CD4-positive, alpha-beta T cell treated with Interleukin-4 for 4 hours (primary cell): ENCODE measurements around the gene GPATCH1.

ENCODE experiments used
- DNase-seq: peaks from one replicate; pipeline ENCODE4 v3.0.0-alpha.2; 2020

Gene GPATCH1

DNA sequence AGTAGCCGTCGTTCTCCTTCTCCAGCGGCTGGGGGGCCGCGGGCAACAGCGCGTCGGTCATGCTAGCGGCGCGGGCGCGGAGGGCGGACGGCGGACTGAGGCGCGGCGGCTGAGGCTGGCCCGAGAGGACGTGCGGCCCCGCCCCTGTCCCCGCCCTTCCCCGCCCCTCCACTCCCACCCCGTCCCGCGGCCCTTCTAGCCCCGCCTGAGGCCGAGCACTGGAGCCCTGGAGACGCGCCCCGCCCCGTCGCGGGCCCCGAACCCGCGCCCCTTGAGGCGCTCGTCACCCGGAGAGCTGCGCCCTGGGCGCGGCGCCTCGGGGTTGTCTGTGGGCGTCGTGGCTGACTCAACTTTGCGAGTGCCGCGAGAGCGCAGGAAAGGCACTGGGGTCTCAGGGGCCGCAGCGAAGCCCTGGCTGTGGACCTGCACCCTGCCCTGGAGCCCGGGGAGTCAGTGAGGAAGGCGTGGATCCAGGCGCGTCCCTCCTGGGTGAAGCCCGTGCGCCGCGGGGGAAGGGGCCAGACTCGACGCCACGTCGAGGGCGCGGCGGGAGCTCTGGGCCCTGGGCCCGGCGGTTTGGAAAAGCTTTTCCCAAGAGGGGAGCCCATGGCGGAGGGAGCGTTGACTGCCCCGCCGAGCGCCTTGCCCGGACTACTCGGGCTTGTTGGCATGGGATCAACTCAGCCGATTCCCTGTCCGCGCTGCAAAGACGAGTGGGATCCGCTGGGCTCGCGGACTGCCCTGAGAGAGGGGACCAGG, 16.0 kb upstream of the GPATCH1 start, which contains the start of gene RHPN2:
TSS of gene RHPN2 (minus strand) at position 97 of the 759 bp plus-strand sequence. CDS start at position 61, 36 bp downstream.
- peak; percentile 35 for DNase-seq

DNA sequence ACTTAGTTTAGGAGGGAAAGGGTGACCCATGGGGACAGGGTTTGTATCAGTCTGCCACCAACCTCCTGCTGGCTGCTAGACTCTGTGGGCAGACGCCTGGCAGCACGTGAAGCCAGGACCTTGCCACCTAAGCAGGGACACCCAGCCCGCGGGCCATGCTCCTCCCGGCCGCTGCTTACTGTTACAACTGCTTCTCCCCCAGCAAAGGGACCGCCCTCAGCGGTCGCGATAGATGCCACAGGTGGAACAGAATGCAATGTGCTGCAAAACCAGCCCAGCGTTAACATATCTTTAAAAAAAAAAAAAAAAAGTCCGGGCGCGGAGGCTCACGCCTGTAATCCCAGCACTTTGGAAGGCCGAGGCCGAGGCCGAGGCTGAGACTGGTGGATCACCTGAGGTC, 14.4 kb upstream of the GPATCH1 start:
- no peak for DNase-seq

DNA sequence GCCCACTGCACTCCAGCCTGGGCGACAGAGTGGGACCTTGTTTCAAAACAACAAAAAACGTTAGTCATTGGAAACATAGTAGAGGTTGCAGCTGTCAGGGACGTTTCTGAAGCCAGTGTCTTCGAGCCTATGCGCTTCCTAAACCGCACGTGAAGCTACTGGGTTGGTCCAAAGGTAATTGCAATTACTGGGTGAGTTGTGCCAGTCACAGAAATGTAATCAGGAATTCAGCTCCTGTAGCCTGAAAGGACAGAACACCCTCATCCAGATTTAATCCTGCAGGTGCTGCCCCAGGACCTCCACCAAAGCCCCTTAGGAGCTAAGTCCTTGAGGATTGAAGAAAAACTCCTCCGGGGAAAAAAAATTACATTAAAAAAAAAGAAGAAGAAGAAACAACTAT, 13.9 kb upstream of the GPATCH1 start:
- DNase-seq = no peak

DNA sequence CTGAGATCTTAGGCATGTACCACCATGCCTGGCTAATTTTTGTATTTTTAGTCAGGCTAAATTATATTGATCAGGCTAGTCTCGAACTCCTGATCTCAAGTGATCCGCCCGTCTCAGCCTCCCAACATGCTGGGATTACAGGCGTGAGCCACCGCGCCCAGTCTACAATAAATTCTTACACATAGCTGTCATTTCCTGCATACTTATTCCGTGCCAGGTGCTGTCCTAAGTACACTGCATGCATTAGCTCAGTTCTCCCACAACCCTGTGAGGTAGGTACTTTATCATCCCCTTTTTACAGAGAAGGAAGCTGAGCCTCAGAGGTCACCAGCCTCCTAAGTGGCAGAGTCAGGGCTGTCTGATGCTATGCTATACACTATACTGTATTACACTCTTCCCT, 9.1 kb upstream of the GPATCH1 start:
- no peak for DNase-seq

DNA sequence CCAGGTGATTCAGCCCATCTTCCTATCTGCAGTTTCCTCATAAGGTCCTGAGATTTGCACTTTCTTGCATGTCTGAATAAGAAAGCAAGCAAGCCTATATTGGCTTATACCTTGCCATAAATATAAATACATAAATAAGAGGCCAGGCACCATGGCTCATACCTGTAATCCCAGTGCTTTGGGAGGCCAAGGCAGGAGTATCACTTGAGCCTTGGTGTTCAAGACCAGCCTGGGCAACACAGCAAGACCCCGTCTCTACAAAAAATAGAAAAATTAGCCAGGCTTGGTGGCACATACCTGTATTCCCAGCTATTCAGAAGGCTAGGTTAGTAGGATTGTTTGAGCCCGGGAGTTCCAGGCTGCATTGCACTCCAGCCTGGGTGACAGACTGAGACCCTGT, 5.5 kb upstream of the GPATCH1 start:
- DNase-seq = no peak

DNA sequence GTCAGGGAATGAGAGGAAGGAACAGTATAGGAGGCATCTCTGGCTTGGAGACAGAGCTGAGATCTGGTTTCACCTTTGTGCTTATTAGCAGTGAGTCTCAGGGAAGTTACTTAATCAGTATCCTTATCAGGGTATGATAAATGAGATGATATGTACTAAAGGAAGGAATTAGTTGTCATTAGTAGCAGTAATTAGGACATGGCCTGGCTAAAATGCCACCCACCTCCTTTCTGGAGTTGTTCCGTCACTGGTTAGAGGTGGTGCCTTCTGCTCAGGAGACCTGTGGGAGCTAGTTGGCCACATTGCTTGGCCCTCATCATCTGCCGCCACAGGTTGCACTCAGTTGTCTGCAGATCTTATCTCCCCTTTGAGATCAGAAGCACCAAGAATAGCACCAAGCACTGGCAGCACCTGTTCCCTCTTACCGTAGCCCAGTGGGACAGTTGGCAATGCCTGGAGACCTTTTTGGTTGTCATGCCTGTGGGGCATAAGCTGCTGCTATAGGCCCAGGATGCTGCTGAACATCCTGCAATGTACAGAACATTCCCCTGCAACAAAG, 4.7 kb downstream of the GPATCH1 start:
- DNase-seq = no peak

DNA sequence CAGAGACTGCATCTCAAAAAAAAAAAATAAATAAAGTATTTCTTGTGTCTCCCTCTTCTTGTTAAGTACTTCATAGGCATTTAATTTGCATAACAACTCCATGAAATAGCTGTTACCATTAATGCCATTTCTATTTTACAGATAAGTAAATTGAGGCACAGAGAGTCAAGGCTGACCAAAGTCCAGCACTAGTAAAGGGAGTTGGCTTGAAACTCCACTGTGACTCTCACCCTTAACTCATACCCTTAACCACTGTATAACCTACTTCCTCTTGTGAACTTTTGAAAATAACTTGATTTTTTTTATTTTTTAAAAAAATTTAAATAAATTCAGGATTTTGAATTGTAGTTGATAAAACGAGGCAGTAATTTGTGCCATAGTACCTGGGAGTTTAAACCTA, 6.0 kb downstream of the GPATCH1 start:
- DNase-seq = no peak

DNA sequence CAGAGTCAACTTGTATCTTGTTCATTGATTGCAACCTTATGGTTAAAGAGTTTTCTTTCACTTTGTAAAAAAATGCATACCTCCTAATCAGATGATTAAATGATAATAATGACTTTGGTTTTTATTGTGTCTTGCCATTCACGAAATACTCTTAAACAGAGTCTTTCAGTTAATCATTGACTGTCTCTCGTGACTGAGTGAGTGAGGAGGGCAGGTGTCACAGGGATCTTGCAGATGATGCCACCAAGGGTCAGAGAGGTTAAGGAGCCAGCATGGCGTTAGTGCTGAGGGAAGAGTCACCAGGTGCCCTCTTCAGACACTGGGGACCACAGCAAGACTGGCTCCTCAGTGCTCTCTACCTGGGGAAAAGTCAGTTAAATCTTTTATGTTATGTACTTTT, 8.0 kb downstream of the GPATCH1 start:
- no peak for DNase-seq

DNA sequence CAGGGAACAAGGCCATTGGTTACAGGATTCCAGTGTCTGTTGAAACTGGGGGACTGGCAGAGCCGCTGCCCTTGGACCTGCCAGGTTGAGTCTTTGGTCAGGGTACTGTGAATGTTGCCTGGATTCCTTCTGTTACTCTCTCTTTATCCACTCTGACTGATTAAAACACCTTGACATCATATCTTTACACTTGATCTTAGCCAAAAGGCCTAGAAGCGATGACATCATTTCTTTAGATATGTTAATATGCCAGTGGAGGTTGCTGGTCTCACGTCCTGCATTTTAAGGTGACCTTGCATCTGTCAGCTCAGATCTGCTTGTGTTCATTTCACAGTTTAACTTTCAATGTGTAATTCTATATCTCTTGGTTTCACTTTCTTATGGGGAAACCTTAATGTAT, 9.2 kb downstream of the GPATCH1 start:
- DNase-seq = no peak

DNA sequence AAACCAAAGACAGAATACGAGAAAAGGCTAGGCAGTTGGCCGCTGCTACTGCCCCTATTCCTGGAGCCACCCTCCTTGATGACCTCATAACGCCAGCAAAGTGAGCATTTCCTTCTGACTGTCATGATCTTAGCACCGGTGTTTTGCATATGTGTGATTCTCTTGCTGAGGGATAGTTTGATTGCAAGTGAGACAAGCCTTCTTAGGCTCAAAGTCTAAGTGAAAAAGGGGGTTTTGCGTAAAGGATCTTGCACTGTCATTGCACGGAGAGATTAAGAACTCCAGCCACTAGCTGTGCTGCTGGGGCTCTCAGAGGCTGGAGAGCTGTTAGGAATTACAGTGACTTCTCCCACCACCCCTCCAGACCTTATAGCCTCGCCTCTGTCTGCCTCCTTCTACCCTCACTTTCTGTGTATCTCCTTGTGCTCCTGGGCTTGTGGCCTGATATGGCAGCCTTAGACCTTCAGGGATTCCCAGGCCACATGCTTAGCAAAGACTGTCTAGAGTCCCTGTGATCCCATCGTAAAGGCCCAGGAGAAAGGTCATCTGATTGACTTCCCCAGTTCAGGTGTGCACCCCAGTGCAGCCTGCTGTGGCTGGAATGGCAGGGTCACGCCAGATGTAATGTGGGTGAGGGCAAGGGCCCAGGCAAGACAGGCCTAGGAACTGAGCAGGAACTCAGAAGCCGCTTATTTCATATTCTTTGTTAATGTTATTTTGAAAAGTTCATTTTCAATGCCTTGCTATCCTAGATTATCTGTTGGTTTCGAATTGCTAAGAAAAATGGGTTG, 12.6 kb downstream of the GPATCH1 start:
- no peak for DNase-seq

DNA sequence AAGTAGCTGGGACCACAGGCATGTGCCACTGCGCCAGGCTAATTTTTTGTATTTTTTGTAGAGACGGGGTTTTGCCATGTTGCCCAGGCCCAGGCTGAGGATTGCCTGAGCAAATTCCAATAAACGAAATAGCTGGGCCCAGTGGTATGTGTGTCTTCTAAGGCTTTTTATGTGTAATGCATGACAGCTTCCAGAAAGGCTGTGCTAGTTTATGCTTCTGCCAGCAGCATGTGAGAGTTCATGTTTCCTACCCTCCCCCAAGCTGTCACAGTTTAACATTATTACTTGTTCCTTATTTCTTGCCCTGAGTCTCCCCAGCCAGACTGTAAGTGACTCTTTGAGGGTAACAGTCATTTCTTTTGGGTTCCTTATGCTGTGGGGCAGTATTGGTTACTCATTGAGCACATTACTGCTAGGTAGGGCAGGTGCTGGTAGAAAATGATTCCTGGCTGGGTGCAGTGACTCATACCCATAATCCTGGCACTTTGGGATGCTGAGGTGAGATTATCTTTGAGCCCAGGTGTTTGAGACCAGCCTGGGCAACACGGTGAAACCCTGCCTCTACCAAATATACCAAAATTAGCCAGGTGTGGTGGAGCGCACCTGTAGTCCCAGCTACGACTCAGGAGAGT, 13.6 kb downstream of the GPATCH1 start:
- no peak for DNase-seq

DNA sequence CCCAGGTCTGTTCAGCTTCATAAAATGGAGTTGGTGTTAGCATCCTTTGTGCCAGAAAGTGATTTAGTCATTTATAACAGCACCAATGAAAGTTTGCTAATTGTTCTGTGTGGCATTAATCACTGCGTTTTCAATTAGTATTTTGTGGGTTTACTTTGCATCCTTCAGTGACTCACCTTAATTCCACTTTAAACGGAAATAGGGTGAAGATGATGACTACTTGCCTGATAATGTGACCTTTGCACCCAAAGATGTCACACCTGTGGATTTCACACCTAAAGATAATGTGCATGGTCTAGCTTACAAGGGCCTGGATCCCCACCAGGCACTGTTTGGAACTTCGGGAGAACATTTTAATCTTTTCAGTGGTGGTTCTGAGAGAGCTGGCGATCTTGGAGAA, 15.0 kb downstream of the GPATCH1 start:
- no peak for DNase-seq

DNA sequence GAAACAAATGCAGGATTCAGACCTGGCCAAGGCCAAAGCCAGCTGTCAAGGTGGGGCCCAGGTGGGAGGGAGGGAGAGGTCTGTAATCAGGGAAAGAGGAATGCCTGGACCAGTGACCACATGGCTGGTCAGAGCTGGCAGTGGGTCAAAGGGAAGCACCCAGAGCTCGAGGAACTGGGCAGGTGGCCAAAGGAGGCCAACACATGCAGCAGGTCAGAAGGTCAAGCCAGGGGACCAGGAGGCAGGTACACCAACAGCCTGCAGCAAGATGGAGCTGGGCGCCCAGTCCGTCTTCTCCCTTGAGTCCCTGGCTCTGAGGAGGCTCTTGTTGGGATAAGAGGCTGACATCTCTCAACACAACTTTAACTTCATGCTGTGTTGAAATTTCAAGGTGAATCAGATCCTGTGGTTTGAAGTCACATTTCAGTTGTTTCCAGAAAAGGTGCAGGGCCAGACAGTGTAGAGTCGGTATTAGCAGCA, 17.1 kb downstream of the GPATCH1 start:
- no peak for DNase-seq

DNA sequence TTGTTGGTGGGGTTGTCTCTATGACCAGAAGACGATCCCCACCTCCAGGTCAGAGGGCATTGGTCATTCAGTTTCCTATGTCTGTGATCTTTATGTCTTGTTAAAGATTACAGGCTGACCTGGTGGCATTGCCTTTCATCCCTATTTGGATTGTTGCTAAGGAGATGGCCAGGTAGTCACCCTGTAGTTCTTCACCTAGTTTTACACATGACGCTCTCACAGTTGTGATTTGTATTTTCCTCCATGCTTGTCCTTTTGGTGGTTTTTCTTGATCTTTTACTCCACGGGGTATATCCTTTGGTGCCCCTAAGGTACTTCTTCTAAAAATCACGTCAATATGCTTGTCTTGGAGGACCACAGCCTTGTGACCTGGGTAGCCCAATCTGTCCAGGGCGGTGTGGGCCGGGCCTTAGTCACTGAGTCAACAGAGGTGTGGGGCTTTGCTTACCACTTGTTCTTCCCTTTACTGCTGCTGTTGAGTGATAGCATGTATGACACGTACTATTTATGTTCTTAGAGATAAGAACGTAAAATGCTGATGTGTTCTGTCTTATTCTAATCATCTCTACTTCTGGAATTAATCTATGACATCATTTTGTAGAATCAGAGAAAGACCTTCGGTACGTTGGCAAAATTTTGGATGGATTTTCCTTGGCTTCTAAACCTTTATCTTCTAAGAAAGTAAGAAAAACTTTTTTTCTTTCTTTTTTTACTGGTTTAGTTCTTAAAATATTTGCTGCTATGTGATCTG, 20.1 kb downstream of the GPATCH1 start:
- no peak for DNase-seq

DNA sequence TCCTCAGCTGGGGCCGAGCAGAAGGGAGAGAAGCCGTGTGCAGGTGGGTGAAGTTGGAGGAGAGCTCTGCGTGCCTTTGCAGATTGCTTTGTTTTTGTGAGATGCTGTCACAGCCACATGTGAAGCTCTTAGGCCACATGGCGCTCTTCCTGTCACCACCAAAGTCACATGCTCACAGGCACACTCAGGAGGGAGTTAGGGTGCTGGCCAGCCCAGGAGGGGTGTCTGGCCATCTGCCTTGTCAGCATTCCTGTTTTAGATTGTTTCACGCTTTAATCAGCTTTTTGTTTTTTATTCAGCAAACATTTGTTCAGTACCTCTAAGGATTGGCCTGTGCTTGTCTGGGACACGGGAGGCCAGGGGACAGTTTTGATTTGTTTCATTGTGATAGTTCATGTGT, 21.9 kb downstream of the GPATCH1 start:
- no peak for DNase-seq

DNA sequence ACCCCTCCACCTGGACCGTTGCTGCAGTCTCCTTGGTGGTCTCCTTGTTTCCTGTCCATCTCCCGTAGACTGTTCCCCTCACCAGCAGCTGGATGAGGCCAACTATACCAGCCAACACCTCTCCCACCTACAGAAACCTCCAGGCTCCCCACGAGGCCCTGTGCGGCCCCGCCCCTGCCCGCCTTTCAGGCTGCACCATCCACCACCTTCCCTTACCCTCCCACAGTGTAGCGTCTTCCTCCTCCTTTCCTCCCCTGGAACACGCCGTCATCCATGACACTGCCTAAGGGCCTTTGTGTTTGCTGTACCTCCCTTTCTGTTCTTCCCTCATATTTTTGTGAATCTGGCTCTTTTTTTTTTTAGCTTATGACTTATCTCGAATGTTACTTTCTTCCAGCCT, 27.2 kb downstream of the GPATCH1 start:
- DNase-seq = no peak

DNA sequence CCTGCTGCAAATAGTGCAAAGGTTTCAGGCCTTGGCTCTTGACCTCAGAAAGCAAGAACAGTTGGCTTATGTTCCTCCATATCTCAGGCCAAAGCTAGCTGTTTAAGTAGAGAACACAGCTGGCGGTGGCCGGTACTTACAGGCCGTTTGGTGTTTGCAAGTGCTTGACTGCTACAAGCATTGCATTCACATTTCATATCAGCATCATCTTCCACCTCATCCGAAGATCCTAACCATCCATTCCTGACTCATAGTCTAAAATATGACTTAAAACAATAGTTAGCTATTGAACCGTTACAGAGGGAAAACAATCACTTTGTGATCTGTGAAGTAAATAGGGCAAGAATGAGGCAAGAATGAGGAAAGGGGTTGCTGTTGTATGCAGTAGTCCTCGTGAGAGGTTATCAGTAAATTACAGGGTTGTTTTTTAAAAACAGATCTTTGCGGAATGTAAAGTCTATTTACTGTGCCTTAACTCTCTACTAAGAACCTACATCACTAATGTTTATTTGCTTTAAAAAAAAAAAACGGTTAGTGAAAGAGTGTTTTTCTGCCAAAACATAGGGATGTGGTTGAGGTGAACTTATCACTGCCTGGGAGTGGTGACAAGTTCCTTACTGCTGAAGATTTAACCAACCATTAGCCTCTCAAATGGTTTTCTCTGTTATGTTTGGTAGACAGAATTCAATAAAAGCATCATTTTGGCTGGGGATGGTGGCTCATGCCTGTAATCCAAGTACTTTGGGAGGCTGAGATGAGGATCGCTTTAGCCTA, 29.3 kb downstream of the GPATCH1 start:
- no peak for DNase-seq

DNA sequence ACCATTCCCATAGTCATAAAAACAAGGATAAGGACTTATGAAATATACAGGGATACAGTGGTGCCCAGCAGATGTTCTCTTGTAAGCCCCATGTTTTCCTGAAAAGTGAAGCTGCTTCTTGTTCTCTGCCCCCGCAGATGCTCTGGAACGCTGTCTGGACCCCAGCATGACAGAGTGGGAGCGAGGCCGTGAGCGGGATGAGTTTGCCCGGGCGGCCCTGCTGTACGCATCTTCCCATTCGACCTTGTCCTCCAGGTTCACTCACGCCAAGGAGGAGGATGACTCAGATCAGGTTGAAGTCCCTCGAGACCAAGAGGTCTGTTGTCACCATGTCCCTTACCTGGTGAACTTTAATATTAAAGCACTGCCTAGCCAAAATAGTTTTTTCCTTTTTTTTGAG, 30.6 kb downstream of the GPATCH1 start:
- no peak for DNase-seq

DNA sequence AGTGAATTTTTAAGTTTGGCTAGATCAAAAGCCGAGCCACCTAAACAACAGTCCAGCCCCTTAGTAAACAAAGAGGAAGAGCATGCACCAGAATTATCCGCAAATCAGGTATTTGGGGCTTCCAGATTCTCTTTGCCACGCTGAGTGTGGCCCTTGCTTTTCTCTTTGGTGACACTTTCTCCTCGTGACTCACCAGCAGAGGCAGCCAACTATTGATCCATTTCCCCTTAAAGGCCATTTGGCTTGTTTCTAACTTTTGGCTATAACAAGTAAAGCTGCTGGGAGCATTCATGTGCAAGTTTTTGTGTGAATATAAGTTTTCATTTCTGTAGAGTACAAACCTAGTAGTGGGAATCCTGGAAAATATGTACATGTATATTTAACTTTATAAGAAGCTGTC, 33.3 kb downstream of the GPATCH1 start:
- no peak for DNase-seq

DNA sequence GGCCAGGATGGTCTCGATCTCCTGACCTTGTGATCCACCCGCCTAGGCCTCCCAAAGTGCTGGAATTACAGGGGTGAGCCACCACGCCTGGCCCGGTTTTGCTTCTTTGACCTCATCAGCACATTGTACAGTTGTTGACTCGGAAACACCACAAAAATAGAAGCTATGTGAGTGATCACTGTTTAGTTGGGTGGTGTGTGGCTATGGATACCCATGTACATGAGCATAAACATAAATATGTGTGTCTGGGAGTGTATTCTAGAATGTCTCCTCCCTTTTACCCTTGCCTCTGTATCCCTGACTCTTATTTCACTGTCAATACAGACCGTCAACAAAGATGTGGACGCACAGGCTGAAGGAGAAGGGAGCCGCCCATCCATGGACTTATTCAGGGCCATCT, 36.5 kb downstream of the GPATCH1 start:
- no peak for DNase-seq

DNA sequence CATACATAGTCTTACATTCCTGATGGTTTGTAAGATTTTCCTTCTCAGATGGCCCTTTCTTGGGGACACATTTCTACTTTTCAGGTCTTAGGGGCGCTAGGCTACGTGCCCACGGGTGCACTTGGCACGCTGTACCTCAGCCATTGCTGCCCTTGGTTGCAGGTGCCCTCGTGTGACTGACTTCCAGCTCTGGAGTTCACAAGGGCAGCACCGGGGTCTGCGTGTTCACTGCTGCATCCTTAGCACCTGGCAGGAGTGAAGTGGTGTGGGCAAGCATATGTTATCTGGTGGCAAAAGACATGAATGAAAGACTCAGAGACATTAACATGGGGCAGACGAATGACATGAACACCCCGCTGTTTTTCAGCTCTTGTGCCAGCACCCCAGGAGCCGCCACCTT, 37.7 kb downstream of the GPATCH1 start:
- no peak for DNase-seq
